Measurements from ENCODE around the gene SCFD2. TPM values are rescaled to one million over a fixed set of nuclear protein-coding genes. Genes with fewer than 3 reads are reported as not detected.
A peak's percentile ranks its signal among the peaks of the same experiment; 100 is the strongest.

Gene SCFD2
- total RNA-seq, 2 donors from 2014 or later: 20.3 to 27.4 TPM

DNA sequence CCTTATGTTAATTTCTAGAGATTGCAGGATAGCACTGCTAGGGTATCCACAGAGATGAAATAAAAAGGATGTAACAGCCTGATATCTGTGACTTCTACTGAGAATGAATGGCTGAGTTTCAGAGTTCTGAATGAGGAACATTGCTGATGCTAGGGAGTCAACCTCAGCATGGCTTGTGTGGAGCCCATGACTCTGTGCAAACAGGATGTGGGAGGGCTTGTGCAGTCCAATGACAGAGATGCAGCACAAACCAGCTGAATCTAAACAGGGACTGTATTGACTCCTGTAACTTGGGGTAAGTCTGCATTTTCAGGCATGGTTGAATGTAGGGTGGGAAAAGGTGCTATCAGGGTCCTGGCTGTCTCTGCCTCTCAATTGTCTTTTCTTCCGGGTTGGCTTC, 509.1 kb downstream of the SCFD2 start:
- TF ChIP-seq, protein P1, sequence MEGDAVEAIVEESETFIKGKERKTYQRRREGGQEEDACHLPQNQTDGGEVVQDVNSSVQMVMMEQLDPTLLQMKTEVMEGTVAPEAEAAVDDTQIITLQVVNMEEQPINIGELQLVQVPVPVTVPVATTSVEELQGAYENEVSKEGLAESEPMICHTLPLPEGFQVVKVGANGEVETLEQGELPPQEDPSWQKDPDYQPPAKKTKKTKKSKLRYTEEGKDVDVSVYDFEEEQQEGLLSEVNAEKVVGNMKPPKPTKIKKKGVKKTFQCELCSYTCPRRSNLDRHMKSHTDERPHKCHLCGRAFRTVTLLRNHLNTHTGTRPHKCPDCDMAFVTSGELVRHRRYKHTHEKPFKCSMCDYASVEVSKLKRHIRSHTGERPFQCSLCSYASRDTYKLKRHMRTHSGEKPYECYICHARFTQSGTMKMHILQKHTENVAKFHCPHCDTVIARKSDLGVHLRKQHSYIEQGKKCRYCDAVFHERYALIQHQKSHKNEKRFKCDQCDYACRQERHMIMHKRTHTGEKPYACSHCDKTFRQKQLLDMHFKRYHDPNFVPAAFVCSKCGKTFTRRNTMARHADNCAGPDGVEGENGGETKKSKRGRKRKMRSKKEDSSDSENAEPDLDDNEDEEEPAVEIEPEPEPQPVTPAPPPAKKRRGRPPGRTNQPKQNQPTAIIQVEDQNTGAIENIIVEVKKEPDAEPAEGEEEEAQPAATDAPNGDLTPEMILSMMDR (IDR thresholded peaks at IDR 0.05): no peak
- Histone ChIP-seq H3K36me3 (no peaks in the 10 kb centered on the region), H3K4me3 (no peak overlapping the region), H3K9me3 (no peaks in the 10 kb centered on the region), H3K27ac (no peak overlapping the region), H3K27me3 (replicated peaks; ENCODE audit: insufficient read depth) (no peaks in the 10 kb centered on the region), H3K4me1 (ENCODE audit: control insufficient read depth in 1 of 2, low read depth in 2 of 2) (peaks cover 9 to 31% of the 10 kb centered on the region in 2 donors)
- DNase-seq (ENCODE audit: low spot score) (no peak), ATAC-seq (ENCODE audit: insufficient number of reproducible peaks, low FRiP score, low read depth) (no peak)

DNA sequence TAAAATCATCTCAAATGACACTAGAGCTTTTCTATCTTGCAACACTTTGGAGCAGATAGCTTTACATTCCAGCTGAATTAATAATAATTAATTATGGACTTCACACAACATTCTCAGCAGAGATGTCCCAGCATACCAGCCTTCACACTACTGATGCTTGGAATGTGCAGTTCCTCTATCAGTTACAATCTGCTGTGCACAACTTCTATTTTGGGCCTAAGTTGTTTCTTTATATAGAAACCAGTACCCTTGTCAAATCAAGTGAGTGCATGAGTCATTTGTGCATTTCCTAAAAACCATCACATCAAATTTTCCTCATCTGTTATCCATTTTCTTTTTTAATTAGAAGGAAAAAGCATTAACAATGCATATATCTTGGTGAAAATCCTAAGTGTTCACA, 512.5 kb downstream of the SCFD2 start:
- TF ChIP-seq, protein P1 (IDR thresholded peaks at IDR 0.05): no peak
- peaks cover 9 to 25% of the 10 kb centered on the region in 2 donors for H3K4me1 ChIP-seq (ENCODE audit: control insufficient read depth in 1 of 2, low read depth in 2 of 2)

DNA sequence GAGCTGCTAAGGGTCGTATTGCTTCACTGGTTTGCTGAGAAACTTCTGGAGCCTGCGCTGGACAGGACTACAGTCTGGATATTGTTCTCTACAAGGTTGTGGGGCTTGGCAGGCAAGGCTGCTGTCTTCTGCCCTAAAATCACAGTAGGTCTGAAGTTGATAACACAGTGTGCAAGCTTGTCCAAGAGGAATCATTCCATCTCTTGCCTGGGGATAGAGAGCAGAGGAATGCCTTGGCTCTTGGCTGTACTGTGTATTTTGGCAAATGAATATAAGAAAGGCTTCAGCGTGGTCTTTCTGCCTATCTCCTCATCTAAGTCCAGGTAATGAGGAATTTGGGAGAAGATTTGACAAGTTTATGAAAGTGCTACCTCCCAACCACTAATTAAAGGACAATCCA, 513.1 kb downstream of the SCFD2 start:
- no peak for ATAC-seq (ENCODE audit: insufficient number of reproducible peaks, low FRiP score, low read depth)
- H3K27ac ChIP-seq: peak overlapping the region; percentile 55 to 57
- TF ChIP-seq, protein P1 (IDR thresholded peaks at IDR 0.05): no peak

More for the DNA sequence above, 512.5 kb downstream of the SCFD2 start:
- H3K4me3 ChIP-seq: peak overlapping the region; percentile 45
- H3K27me3 ChIP-seq (replicated peaks; ENCODE audit: insufficient read depth): no peaks in the 10 kb centered on the region
- DNase-seq (ENCODE audit: low spot score) (no peak), ATAC-seq (ENCODE audit: insufficient number of reproducible peaks, low FRiP score, low read depth) (peak; percentile 79)
- H3K9me3 ChIP-seq: no peaks in the 10 kb centered on the region
- H3K27ac ChIP-seq: peak overlapping the region; percentile 55 to 57
- H3K36me3 ChIP-seq: no peaks in the 10 kb centered on the region

DNA sequence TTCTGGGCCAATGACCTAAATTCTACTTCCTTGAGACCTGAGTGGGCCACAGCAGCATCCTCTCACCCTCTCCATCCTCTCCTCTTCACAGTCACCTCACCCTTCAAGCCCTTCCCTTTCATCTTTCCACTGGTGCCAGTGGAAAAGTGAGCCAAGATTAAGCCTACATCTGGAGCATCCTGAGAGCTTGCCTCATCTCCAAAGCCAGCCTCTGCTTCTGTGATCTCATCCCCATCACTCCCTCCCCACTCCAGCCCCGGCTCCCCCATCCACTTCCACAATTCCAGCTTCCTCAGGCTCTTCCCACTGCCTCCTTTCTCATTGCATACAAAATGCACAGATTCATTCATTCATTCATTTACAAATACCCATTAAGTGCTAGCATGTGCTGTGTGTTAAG, 513.8 kb downstream of the SCFD2 start:
- TF ChIP-seq, protein P1 (IDR thresholded peaks at IDR 0.05): no peak
- no peak overlapping the region for H3K4me3 ChIP-seq
- H3K27ac ChIP-seq: peak overlapping the region in 1 of 2 donors; percentile 57
- H3K27me3 ChIP-seq (replicated peaks; ENCODE audit: insufficient read depth): no peaks in the 10 kb centered on the region
- ATAC-seq (ENCODE audit: insufficient number of reproducible peaks, low FRiP score, low read depth) (no peak), DNase-seq (ENCODE audit: low spot score) (no peak)
- no peaks in the 10 kb centered on the region for H3K9me3 ChIP-seq
- peaks cover 9 to 25% of the 10 kb centered on the region in 2 donors for H3K4me1 ChIP-seq (ENCODE audit: control insufficient read depth in 1 of 2, low read depth in 2 of 2)
- no peaks in the 10 kb centered on the region for H3K36me3 ChIP-seq

More for the DNA sequence above, 513.1 kb downstream of the SCFD2 start:
- Histone ChIP-seq H3K36me3 (no peaks in the 10 kb centered on the region), H3K4me1 (ENCODE audit: control insufficient read depth in 1 of 2, low read depth in 2 of 2) (peaks cover 9 to 25% of the 10 kb centered on the region in 2 donors), H3K9me3 (no peaks in the 10 kb centered on the region), H3K27me3 (replicated peaks; ENCODE audit: insufficient read depth) (no peaks in the 10 kb centered on the region), H3K4me3 (peak overlapping the region; percentile 45)
- DNase-seq (ENCODE audit: low spot score): no peak

DNA sequence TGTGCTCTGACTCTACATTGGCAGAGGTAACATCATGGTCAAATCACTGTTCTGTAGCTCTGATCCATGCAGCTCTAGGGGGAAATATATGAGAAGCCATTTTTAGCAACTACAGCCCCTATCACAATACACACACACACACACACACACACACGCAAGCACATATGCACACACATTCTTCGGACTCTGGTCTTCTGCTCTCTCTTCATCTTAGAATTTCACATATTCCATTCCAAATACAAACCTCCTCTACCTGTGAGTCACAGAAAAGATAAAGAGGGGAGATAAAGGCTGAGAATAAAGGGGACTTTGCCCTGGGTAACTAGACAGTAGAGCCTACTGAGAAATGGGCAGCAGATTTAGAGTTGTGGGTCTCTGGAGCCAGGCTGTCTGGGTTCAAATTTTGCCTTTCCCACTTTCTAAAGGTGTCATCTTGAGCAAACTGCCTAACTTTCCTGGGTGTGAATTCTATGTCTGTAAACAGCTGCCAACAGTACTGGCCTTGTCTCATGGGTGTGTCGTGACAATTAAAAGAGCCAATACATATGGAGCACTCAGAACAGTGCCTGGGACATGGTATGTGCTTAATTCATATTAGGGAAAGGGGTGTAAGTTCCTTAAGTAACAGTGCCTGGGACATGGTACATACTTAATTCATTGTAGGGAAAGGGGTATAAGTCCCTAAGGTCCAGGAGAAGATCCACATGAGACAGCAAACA, 515.3 kb downstream of the SCFD2 start:
- Histone ChIP-seq H3K27ac (no peak overlapping the region), H3K4me3 (no peak overlapping the region), H3K4me1 (ENCODE audit: control insufficient read depth in 1 of 2, low read depth in 2 of 2) (peaks cover 9 to 25% of the 10 kb centered on the region in 2 donors), H3K27me3 (replicated peaks; ENCODE audit: insufficient read depth) (no peaks in the 10 kb centered on the region), H3K36me3 (no peaks in the 10 kb centered on the region), H3K9me3 (no peaks in the 10 kb centered on the region)
- ATAC-seq (ENCODE audit: insufficient number of reproducible peaks, low FRiP score, low read depth) (no peak), DNase-seq (ENCODE audit: low spot score) (no peak)
- TF ChIP-seq, protein P1 (IDR thresholded peaks at IDR 0.05): no peak
